ENCODE results near the gene UBE4B.
A peak's percentile ranks its signal among the peaks of the same experiment; 100 is the strongest.
"Not testable (repeated sequence)": the region's sequence is repeated elsewhere in the genome, so short reads cannot be mapped to it uniquely, and the experiment has no call there.

Gene UBE4B

GRCh38 chr1:10105484-10105883 is 72.7 kb downstream of the UBE4B start:
- Histone ChIP-seq H4K8ac (ENCODE audit: low read length) (no peak overlapping the region), H3K18ac (ENCODE audit: low read depth in 1 of 2, low read length in 2 of 2) (no peak overlapping the region), H2BK120ac (ENCODE audit: low read depth, low read length) (no peak overlapping the region), H3K36me3 (ENCODE audit: control insufficient read depth in 1 of 2, insufficient read depth in 2 of 2, low read depth in 1 of 2, low read length in 2 of 2) (peaks cover 18 to 61% of the 10 kb centered on the region in 2 experiments), H3K79me1 (replicated peaks; ENCODE audit: low read length, poor library complexity, severe bottlenecking) (peaks cover 19% of the 10 kb centered on the region), H2BK15ac (ENCODE audit: low read depth, poor library complexity, severe bottlenecking) (no peak overlapping the region), H3K9me3 (ENCODE audit: control insufficient read depth, low read length) (no peaks in the 10 kb centered on the region), H2BK5ac (ENCODE audit: low read depth, low read length, poor library complexity, severe bottlenecking) (no peak overlapping the region), H3K14ac (ENCODE audit: low read length in 2 of 2) (no peak overlapping the region), H3K4me3 (ENCODE audit: insufficient read depth in 1 of 2, low read depth in 1 of 2, low read length in 2 of 2) (no peak overlapping the region), H3K4me1 (ENCODE audit: control insufficient read depth, insufficient read depth, low read depth, low read length) (peaks cover 6% of the 10 kb centered on the region), H3K4me2 (ENCODE audit: low read length, poor library complexity, severe bottlenecking) (no peak overlapping the region), H2AFZ (ENCODE audit: low read depth, low read length) (no peak overlapping the region), H2BK12ac (ENCODE audit: low read length in 2 of 2) (no peak overlapping the region), H4K91ac (ENCODE audit: low read length) (no peak overlapping the region), H3K27me3 (ENCODE audit: control insufficient read depth in 1 of 2, insufficient read depth in 1 of 2, low read length in 2 of 2) (no peaks in the 10 kb centered on the region), H2AK5ac (ENCODE audit: low read length, severe bottlenecking) (no peak overlapping the region), H3K23ac (ENCODE audit: low read length in 2 of 2) (no peak overlapping the region), H3K27ac (ENCODE audit: low read length, poor library complexity, severe bottlenecking) (no peak overlapping the region), H3K9ac (ENCODE audit: low read length) (no peak overlapping the region), H3K4ac (ENCODE audit: low read depth in 1 of 2, low read length in 2 of 2) (no peak overlapping the region)
- no peak for DNase-seq
- WGBS, result 93% methylated on average over 4 of the region's 4 CpGs

- no peak overlapping the region for H2BK120ac ChIP-seq (ENCODE audit: low read depth, low read length)
- no peak overlapping the region for H3K9ac ChIP-seq (ENCODE audit: low read length)
- no peak overlapping the region for H2BK15ac ChIP-seq (ENCODE audit: low read depth, poor library complexity, severe bottlenecking)
- H3K79me1 ChIP-seq (replicated peaks; ENCODE audit: low read length, poor library complexity, severe bottlenecking), result peaks cover 23% of the 10 kb centered on the region
- H3K4ac ChIP-seq (ENCODE audit: low read depth in 1 of 2, low read length in 2 of 2), result no peak overlapping the region
- peak overlapping the region in 1 of 2 experiments; percentile 0 for H2BK12ac ChIP-seq (ENCODE audit: low read length in 2 of 2)
- no peak overlapping the region for H3K27ac ChIP-seq (ENCODE audit: low read length, poor library complexity, severe bottlenecking)
- no peak overlapping the region for H3K18ac ChIP-seq (ENCODE audit: low read depth in 1 of 2, low read length in 2 of 2)
- no peak overlapping the region for H2BK5ac ChIP-seq (ENCODE audit: low read depth, low read length, poor library complexity, severe bottlenecking)
- DNase-seq, result no peak
- H3K9me3 ChIP-seq (ENCODE audit: control insufficient read depth, low read length), result no peaks in the 10 kb centered on the region
- H3K4me1 ChIP-seq (ENCODE audit: control insufficient read depth, insufficient read depth, low read depth, low read length), result peaks cover 6% of the 10 kb centered on the region
- H4K91ac ChIP-seq (ENCODE audit: low read length), result no peak overlapping the region
- no peak overlapping the region for H2AK5ac ChIP-seq (ENCODE audit: low read length, severe bottlenecking)
- H3K36me3 ChIP-seq (ENCODE audit: control insufficient read depth in 1 of 2, insufficient read depth in 2 of 2, low read depth in 1 of 2, low read length in 2 of 2), result peaks cover 21 to 63% of the 10 kb centered on the region in 2 experiments
- no peaks in the 10 kb centered on the region for H3K27me3 ChIP-seq (ENCODE audit: control insufficient read depth in 1 of 2, insufficient read depth in 1 of 2, low read length in 2 of 2)
- no peak overlapping the region for H3K14ac ChIP-seq (ENCODE audit: low read length in 2 of 2)
- no peak overlapping the region for H3K4me2 ChIP-seq (ENCODE audit: low read length, poor library complexity, severe bottlenecking)
- 98% methylated on average over 17 of the region's 17 CpGs for WGBS
- H2AFZ ChIP-seq (ENCODE audit: low read depth, low read length), result no peak overlapping the region
- no peak overlapping the region for H3K4me3 ChIP-seq (ENCODE audit: insufficient read depth in 1 of 2, low read depth in 1 of 2, low read length in 2 of 2)
- H3K23ac ChIP-seq (ENCODE audit: low read length in 2 of 2), result no peak overlapping the region
- H4K8ac ChIP-seq (ENCODE audit: low read length), result peak overlapping the region; percentile 31
Measured at GRCh38 chr1:10106241-10106640, 73.5 kb downstream of the UBE4B start.

- Histone ChIP-seq H2AK5ac (ENCODE audit: low read length, severe bottlenecking) (no peak overlapping the region), H4K91ac (ENCODE audit: low read length) (no peak overlapping the region), H2BK12ac (ENCODE audit: low read length in 2 of 2) (no peak overlapping the region), H2AFZ (ENCODE audit: low read depth, low read length) (no peak overlapping the region), H3K27me3 (ENCODE audit: control insufficient read depth in 1 of 2, insufficient read depth in 1 of 2, low read length in 2 of 2) (no peaks in the 10 kb centered on the region), H3K23ac (ENCODE audit: low read length in 2 of 2) (no peak overlapping the region), H2BK5ac (ENCODE audit: low read depth, low read length, poor library complexity, severe bottlenecking) (no peak overlapping the region), H3K9ac (ENCODE audit: low read length) (no peak overlapping the region), H2BK120ac (ENCODE audit: low read depth, low read length) (no peak overlapping the region), H3K14ac (ENCODE audit: low read length in 2 of 2) (no peak overlapping the region), H3K36me3 (ENCODE audit: control insufficient read depth in 1 of 2, insufficient read depth in 2 of 2, low read depth in 1 of 2, low read length in 2 of 2) (peaks cover 23 to 63% of the 10 kb centered on the region in 2 experiments), H3K4me3 (ENCODE audit: insufficient read depth in 1 of 2, low read depth in 1 of 2, low read length in 2 of 2) (no peak overlapping the region), H3K4me2 (ENCODE audit: low read length, poor library complexity, severe bottlenecking) (no peak overlapping the region), H3K79me1 (replicated peaks; ENCODE audit: low read length, poor library complexity, severe bottlenecking) (peaks cover 26% of the 10 kb centered on the region), H3K4me1 (ENCODE audit: control insufficient read depth, insufficient read depth, low read depth, low read length) (peaks cover 6% of the 10 kb centered on the region), H3K4ac (ENCODE audit: low read depth in 1 of 2, low read length in 2 of 2) (no peak overlapping the region), H3K9me3 (ENCODE audit: control insufficient read depth, low read length) (no peaks in the 10 kb centered on the region), H2BK15ac (ENCODE audit: low read depth, poor library complexity, severe bottlenecking) (no peak overlapping the region), H3K27ac (ENCODE audit: low read length, poor library complexity, severe bottlenecking) (no peak overlapping the region), H3K18ac (ENCODE audit: low read depth in 1 of 2, low read length in 2 of 2) (no peak overlapping the region), H4K8ac (ENCODE audit: low read length) (no peak overlapping the region)
- no peak for DNase-seq
- 95% methylated on average over 7 of the region's 7 CpGs for WGBS
Measured at GRCh38 chr1:10106756-10107475, 74.2 kb downstream of the UBE4B start.

DNA sequence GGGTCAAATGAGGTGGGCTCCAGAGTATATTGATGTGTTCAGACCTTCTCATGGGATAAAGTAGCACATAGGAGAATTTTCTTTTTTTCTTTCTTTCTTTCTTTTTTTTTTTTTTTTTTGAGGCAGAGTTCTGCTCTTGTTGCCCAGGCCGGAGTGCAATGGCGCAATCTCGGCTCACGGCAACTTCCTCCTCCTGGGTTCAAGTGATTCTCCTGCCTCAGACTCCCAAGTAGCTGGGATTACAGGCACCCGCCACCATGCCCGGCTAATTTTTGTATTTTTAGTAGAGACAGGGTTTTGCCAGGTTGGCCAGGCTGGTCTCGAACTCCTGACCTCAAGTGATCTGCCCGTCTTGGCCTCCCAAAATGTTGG is 74.7 kb downstream of the UBE4B start:
- H3K18ac ChIP-seq (ENCODE audit: low read depth in 1 of 2, low read length in 2 of 2); H3K4me1 ChIP-seq (ENCODE audit: control insufficient read depth, insufficient read depth, low read depth, low read length); H2AK5ac ChIP-seq (ENCODE audit: low read length, severe bottlenecking); H4K91ac ChIP-seq (ENCODE audit: low read length); H3K4ac ChIP-seq (ENCODE audit: low read depth in 1 of 2, low read length in 2 of 2); H2BK12ac ChIP-seq (ENCODE audit: low read length in 2 of 2); H3K23ac ChIP-seq (ENCODE audit: low read length in 2 of 2); H3K4me3 ChIP-seq (ENCODE audit: insufficient read depth in 1 of 2, low read depth in 1 of 2, low read length in 2 of 2); H3K27me3 ChIP-seq (ENCODE audit: control insufficient read depth in 1 of 2, insufficient read depth in 1 of 2, low read length in 2 of 2); H3K14ac ChIP-seq (ENCODE audit: low read length in 2 of 2); H2AFZ ChIP-seq (ENCODE audit: low read depth, low read length); DNase-seq; H2BK15ac ChIP-seq (ENCODE audit: low read depth, poor library complexity, severe bottlenecking); H2BK5ac ChIP-seq (ENCODE audit: low read depth, low read length, poor library complexity, severe bottlenecking); H3K4me2 ChIP-seq (ENCODE audit: low read length, poor library complexity, severe bottlenecking); H3K9me3 ChIP-seq (ENCODE audit: control insufficient read depth, low read length); H3K9ac ChIP-seq (ENCODE audit: low read length); H2BK120ac ChIP-seq (ENCODE audit: low read depth, low read length); H4K8ac ChIP-seq (ENCODE audit: low read length): not testable (repeated sequence)
- Histone ChIP-seq H3K36me3 (ENCODE audit: control insufficient read depth in 1 of 2, insufficient read depth in 2 of 2, low read depth in 1 of 2, low read length in 2 of 2) (peaks cover 23 to 61% of the 10 kb centered on the region in 2 experiments), H3K27ac (ENCODE audit: low read length, poor library complexity, severe bottlenecking) (peak overlapping the region; percentile 64), H3K79me1 (replicated peaks; ENCODE audit: low read length, poor library complexity, severe bottlenecking) (peaks cover 26% of the 10 kb centered on the region)
- WGBS, result 85% methylated on average over 8 of the region's 8 CpGs
